Left kidney (tissue), 2 donors: ENCODE measurements around the gene COMP. TPM values are rescaled to one million over a fixed set of nuclear protein-coding genes. Genes with fewer than 3 reads are reported as not detected.

Source experiments
- DNase-seq: peaks from one replicate; pipeline ENCODE4 v3.0.0-alpha.2; 2013
- polyA plus RNA-seq: library from polyadenylated mRNA; unstranded; fragments of 120-200 nt; gene quantifications from one replicate; pipeline ENCODE4 v1.2.1, GENCODE V29; 2013; ENCODE audit not compliant: insufficient read length

COMP gene
- polyA plus RNA-seq, 1 donor = 0.55 TPM

- DNase-seq = no peak
Measured at GRCh38 chr19:18769989-18770528, 21.0 kb downstream of the COMP start.

- DNase-seq = no peak
Measured at GRCh38 chr19:18768997-18769891, 21.9 kb downstream of the COMP start.

GRCh38 chr19:18768046-18768771, 22.9 kb downstream of the COMP start:
- no peak for DNase-seq

- DNase-seq = no peak
Measured at GRCh38 chr19:18765224-18765623, 25.9 kb downstream of the COMP start.

GRCh38 chr19:18764591-18765051, 26.5 kb downstream of the COMP start:
- no peak for DNase-seq

GRCh38 chr19:18763674-18764590, 27.2 kb downstream of the COMP start:
- DNase-seq = no peak

GRCh38 chr19:18762125-18763023, 28.7 kb downstream of the COMP start:
- peak; percentile 60 for DNase-seq

- no peak for DNase-seq
Measured at GRCh38 chr19:18761531-18762110, 29.5 kb downstream of the COMP start.

GRCh38 chr19:18760440-18761383, 30.4 kb downstream of the COMP start:
- DNase-seq = no peak

GRCh38 chr19:18759995-18760426, 31.1 kb downstream of the COMP start:
- DNase-seq = no peak

- DNase-seq = no peak
Measured at GRCh38 chr19:18759304-18759994, 31.7 kb downstream of the COMP start.

- DNase-seq = no peak
Measured at GRCh38 chr19:18756896-18757295, 34.2 kb downstream of the COMP start.

GRCh38 chr19:18754501-18754900, 36.6 kb downstream of the COMP start:
- DNase-seq = no peak

- DNase-seq = no peak
Measured at GRCh38 chr19:18751571-18751970, 39.5 kb downstream of the COMP start.

GRCh38 chr19:18750295-18750970, 40.7 kb downstream of the COMP start:
- no peak for DNase-seq

GRCh38 chr19:18749362-18750231, 41.5 kb downstream of the COMP start:
- no peak for DNase-seq
